Right lobe of liver (tissue), 4 donors: ENCODE data around the gene TDG.

Experiments
- POLR2A ChIP-seq: fragments of 450-650 bp; IDR thresholded peaks from one replicate; pipeline ENCODE4 v1.6.1; 2017; ENCODE audit warnings: antibody characterized with exemption, mild to moderate bottlenecking
- TF ChIP-seq, protein P1 (sequence below), 4 donors: fragments of 200-600 bp in 3 of 4; fragments of 450-650 bp in 1 of 4; IDR thresholded peaks; one replicate each; pipeline versions ENCODE4 v1.5.1 to v1.8.0; 2016 to 2022; ENCODE audit warnings: antibody characterized with exemption in 4 of 4, mild to moderate bottlenecking in 2 of 4
- donor health status: DM: no; HTN: no; CAD: no.
- donor health status: DM: no; HTN: no; CAD: no.
- donor health status: DM: no; HTN: yes; CAD: no.

DNA sequence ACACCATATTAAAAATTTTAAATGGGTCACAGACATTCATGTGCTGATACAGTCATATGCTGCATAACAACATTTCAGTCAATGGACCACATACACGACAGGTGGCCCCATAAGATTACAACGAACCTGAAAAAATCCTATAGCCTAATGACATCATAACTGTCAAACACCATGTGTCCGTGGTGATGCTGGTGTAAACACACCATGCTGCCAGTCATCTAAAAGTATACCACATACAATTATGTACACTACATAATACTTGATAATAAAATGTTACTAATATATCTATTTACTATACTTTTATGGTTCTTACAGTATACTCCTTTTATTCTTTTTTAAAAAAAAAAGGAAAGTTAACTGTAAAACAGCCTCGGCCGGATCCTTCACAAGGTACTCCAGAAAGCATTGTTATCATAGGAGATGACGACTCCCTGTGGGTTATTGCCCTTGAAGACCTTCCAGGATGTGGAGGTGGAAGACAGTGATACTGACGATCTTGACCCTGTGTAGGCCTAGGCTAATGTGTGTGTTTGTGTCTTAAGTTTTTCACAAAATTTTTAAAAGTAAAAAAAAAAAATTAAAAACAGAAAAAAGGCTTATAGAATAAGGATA, 5.0 kb upstream of the TDG start:
- TF ChIP-seq, protein P1, sequence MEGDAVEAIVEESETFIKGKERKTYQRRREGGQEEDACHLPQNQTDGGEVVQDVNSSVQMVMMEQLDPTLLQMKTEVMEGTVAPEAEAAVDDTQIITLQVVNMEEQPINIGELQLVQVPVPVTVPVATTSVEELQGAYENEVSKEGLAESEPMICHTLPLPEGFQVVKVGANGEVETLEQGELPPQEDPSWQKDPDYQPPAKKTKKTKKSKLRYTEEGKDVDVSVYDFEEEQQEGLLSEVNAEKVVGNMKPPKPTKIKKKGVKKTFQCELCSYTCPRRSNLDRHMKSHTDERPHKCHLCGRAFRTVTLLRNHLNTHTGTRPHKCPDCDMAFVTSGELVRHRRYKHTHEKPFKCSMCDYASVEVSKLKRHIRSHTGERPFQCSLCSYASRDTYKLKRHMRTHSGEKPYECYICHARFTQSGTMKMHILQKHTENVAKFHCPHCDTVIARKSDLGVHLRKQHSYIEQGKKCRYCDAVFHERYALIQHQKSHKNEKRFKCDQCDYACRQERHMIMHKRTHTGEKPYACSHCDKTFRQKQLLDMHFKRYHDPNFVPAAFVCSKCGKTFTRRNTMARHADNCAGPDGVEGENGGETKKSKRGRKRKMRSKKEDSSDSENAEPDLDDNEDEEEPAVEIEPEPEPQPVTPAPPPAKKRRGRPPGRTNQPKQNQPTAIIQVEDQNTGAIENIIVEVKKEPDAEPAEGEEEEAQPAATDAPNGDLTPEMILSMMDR (IDR thresholded peaks at IDR 0.05) = no peak
- no peak for TF ChIP-seq POLR2A
